Stimulated activated CD4-positive, alpha-beta T cell treated with anti-CD3 and anti-CD28 coated beads, Interleukin-4, amount 100 ng/mL, for 24 hours (primary cell): Measurements from ENCODE around the gene LRRC1.

Experiments
- DNase-seq: peaks from one replicate; pipeline ENCODE4 v3.0.0-alpha.2; 2020

The LRRC1 gene

GRCh38 chr6:53896196-53896595 is 101.4 kb downstream of the LRRC1 start:
- DNase-seq, result no peak

GRCh38 chr6:53898026-53898795 is 103.4 kb downstream of the LRRC1 start:
- no peak for DNase-seq

GRCh38 chr6:53899512-53899911 is 104.7 kb downstream of the LRRC1 start:
- DNase-seq, result no peak

- DNase-seq, result no peak
These were observed 108.6 kb downstream of the LRRC1 start for GRCh38 chr6:53903357-53903756.

GRCh38 chr6:53906103-53906502 is 111.3 kb downstream of the LRRC1 start:
- no peak for DNase-seq

- no peak for DNase-seq
These were observed 112.0 kb downstream of the LRRC1 start for GRCh38 chr6:53906842-53907241.

- no peak for DNase-seq
These were observed 116.0 kb downstream of the LRRC1 start for GRCh38 chr6:53910834-53911233.

- DNase-seq, result no peak
These were observed 117.9 kb downstream of the LRRC1 start for GRCh38 chr6:53912661-53913060.

GRCh38 chr6:53913286-53913685 is 118.5 kb downstream of the LRRC1 start:
- no peak for DNase-seq

- DNase-seq, result no peak
These were observed 120.4 kb downstream of the LRRC1 start for GRCh38 chr6:53915026-53915691.

- DNase-seq, result no peak
These were observed 122.1 kb downstream of the LRRC1 start for GRCh38 chr6:53916804-53917463.

GRCh38 chr6:53917464-53917842 is 122.6 kb downstream of the LRRC1 start:
- DNase-seq, result no peak

- no peak for DNase-seq
These were observed 124.2 kb downstream of the LRRC1 start for GRCh38 chr6:53918854-53919510.

- DNase-seq, result no peak
These were observed 125.1 kb downstream of the LRRC1 start for GRCh38 chr6:53919881-53920360.

- no peak for DNase-seq
These were observed 126.1 kb downstream of the LRRC1 start for GRCh38 chr6:53920881-53921280.

- no peak for DNase-seq
These were observed 126.8 kb downstream of the LRRC1 start for GRCh38 chr6:53921639-53922038.

- no peak for DNase-seq
These were observed 127.8 kb downstream of the LRRC1 start for GRCh38 chr6:53922539-53922981.

- no peak for DNase-seq
These were observed 129.5 kb downstream of the LRRC1 start for GRCh38 chr6:53924277-53924676.

GRCh38 chr6:53924821-53925422 is 130.1 kb downstream of the LRRC1 start:
- DNase-seq, result no peak

- DNase-seq, result no peak
These were observed 131.1 kb downstream of the LRRC1 start for GRCh38 chr6:53925891-53926290.

- DNase-seq, result no peak
These were observed 131.7 kb downstream of the LRRC1 start for GRCh38 chr6:53926505-53926904.

GRCh38 chr6:53928641-53929040 is 133.8 kb downstream of the LRRC1 start:
- DNase-seq, result no peak
